GM19324 (cell line): ENCODE results near the gene IFNE.
"Not testable (repeated sequence)": the region's sequence is repeated elsewhere in the genome, so short reads cannot be mapped to it uniquely, and the experiment has no call there.

Source experiments
- ATAC-seq: cut with Tn5 transposase; IDR thresholded peaks from one replicate; pipeline ENCODE4 v1.9.1; 2021; ENCODE audit warnings: mild to moderate bottlenecking, moderate library complexity; ENCODE audit not compliant: unreplicated experiment, low FRiP score

Gene IFNE

DNA sequence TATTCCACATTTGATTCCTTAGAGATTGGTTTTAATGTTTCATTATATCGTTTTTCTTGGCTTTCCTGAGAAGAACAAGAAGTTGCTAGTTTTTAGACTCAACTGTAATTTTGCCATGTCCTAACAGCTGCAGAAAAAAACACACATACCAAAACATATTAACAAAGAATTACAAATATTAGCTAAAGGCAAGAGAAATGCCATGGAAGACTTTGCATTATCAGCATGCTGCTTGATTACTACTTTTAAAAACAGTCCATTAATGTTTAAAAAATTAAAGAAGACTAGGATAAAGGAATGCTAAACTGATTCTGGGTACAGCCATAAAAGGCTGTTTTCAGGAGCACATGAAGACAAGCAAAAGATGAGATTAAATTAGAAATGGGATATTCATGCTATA is 20.5 kb upstream of the IFNE start:
- no peak for ATAC-seq

DNA sequence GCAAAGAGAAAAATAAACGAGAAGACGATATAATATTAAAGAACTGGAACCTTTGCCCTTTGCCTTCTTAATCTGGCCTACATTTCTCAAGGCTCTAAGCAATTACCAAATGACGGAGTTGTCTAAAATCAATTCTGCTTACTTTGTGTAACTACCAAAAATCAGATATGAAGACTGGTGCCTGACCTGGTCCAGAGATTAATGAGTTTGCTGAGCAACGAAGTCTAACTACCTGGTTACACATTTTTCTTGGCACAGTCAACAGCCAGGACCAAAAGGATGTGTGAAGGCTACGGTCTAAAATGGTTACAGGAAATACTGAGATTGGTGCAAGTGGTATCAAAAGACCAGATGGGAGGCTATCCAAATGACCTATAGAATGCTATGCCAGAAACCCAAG is 17.8 kb upstream of the IFNE start:
- ATAC-seq: no peak

DNA sequence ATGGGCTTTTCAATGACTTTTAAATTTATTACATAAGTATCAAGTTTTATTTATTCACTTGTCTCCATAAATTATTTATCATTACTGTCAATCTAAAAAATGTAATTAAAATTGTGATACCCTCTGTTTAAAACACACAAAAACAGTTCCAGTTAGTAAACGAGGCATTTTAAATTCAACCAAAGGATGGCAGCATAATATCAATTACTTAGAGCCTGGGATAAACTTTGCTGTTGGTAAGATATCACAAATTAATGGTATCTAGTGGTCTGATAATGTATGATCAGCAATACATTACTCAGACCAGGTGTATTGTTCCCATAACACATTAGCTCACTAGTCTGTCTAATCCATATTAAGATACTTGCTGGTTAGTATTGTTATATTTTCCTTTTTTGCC is 9.6 kb upstream of the IFNE start:
- no peak for ATAC-seq

DNA sequence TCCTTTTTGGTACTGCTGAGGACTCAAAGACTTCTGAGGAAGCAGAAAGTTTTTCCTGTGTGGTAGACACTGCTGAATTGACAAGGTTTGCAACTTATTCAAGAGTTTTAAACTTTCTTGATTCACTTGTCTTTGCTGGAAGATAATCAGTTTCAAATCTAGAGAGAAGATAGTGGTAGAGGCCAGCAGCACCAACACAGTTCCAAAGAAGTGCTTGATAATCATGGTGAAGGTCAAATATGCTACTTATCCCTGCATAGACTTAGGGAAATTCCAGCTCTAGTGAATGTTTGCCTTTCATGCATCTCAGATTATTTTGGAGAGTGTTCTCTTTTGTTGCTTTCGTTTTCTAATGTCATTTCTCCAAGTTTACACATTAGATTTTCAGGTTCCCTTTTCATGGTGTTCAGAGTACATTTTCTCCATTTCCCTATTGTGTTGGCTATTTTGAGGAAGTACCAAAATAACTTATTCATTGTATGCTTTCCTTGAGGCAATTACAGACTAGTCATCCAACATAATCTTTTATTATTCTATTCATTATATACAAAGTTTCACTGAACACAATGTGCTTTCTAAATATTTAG is 550 bp downstream of the IFNE start:
- no peak for ATAC-seq

DNA sequence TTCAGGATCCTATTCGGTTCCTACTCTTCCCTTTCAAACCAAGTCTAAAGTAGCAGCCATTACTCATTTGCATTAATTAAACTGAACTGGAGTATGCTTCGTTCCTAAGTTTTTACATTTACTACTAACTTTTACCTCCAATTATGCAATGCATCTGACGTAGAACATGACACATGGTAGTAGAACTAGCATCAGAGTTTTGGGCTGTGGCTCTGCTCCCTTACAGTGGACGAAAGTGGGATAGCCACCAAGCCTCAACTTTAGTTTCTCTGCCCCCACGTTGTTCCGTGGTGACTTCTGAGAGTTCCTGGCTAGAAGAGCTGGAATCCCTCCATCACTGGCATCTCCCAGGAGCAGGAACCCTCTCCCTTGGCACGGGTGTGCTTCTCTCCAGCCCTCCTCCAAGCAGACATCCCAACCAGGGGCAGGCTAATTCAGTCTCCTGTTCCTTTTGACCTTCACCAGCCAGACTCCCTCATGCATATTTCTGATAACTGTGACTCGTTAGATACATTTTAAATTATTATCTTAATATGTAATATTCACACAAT is 2.9 kb downstream of the IFNE start:
- no peak for ATAC-seq

DNA sequence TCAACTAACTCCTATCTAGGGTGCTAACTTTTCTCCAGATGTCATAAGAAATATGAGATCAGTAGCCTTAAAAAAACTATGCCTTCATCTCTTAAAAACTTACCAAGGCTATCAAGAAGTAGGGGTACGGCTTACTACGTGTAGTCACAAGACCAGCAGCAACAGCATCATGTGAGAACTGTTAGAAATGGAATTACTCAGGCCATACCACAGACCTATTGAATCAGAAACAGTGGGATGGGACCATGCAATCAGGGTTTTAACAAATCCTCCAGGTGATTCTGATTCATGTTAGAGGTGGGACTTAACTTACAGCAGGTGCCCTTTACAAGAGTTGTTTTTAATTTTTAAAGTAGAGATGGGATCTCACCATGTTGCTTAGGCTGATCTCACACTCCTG is 4.6 kb downstream of the IFNE start:
- no peak for ATAC-seq

DNA sequence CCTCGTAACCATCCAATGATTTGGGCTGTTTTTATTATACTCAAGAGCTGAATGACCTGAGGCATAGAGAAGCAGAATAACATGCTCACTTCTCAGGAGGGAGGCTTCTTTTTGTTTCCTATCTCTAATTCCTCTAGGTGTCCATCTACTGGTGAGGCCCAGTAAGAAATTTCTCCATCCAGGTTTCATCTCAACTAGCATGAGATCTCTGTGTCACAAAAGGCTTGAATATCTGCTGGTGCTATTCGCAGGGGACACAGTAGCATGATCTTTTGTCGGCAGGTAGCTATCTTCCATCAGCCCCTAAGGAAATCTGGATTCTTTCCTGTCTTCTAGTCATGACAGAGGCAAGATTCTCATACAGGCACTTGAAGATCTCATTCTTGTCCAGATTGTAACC is 8.9 kb downstream of the IFNE start:
- no peak for ATAC-seq

DNA sequence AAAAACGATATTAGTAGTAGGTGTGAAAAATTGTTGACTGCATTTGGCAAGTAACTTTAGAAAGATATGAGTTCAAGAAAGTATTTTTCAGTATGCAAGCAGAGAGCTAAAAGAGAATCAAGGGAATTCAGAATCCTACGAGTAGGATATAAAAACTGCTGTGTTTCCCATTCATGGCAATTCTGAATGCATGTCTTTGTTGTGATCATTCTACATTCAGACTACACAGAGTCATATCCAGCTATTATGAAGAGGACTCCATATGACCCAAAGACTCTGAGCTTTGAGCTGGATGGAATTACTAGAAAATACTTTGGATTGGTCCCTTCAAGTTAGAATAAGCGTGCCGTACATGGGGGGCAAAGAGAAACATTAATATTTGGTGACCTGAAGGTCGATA is 12.0 kb downstream of the IFNE start:
- no peak for ATAC-seq

DNA sequence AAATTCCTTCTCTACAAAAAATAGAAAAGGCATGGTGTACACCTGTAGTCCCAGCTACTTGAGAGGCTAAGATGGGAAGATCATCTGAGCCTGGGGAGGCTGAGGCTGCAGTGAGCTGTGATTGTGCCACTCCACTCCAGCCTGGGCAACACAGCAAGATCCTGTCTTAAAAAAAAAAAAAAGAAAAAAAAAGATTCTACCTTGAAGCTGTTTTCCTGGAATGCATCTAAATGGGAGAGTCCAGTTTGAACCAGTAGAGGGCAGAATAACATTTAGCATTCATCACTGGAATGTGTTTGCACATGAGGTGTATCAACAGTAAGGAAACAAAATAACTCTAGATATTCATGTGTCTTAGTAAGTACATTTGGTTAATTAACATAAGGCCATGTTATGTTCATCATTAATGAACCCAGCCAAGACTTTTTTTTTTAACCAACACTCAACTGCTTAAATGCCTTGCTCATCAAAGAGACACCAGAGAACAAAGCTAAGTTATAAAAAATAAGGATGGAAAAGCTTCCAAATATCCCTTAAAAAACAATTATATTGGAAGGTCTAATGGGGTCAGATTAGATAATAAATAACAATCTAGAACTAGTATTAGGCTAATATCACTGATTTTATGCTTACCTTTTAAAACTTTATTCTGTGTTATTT is 16.1 kb downstream of the IFNE start:
- ATAC-seq: peak; percentile 53

DNA sequence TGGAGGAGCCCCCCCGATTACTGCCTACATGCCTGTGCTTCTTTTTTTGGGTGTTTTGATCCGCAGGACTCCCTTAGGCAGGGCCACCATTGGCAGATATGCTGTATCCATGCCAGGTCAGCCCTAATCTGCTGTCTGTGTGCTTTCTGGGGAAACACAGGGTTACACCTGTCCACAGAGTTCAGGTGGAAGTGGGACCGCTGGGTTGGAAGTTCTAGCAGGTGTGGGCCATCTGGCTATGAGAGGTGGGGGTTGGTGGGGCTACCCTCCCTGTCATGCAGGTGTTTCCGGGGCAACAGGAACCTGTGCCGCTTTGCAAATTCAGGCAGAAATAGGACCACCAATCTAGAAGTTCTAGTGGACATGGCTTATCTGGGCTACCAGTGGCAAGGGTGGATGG is 17.0 kb downstream of the IFNE start:
- no peak for ATAC-seq

DNA sequence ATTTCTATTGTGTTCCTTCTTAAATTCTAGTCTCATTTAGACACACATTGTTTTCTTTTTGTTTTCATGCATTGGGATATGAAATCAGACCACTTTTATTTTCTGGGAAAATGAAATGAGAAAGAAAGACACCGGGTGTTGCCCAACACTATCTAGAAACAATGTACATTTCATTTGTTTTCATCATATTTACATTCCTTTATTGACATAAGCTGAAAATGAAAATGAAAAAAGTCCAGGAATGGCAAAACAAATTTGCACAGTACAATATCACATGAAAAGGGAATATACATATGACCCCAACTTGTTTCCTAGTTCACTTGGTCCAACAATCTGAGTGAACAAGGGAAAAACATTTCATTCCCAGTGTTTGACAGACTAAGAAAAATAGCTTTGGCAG is 20.7 kb downstream of the IFNE start:
- no peak for ATAC-seq

DNA sequence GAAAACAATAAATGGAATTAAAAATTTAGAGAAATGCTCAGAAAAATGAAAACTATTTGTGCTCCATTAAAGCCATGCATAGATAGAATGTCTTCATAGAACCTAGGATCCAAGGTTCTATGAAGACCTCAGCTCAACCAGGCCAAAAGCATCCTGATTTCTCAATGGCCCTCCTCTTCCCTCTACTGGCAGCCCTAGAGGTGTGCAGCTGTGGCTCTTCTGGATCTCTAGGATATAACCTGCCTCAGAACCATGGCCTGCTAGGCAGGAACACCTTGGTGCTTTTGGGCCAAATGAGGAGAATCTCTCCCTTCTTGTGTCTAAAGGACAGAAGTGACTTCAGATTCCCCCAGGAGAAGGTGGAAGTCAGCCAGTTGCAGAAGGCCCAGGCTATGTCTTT is 26.8 kb downstream of the IFNE start:
- ATAC-seq: no peak

DNA sequence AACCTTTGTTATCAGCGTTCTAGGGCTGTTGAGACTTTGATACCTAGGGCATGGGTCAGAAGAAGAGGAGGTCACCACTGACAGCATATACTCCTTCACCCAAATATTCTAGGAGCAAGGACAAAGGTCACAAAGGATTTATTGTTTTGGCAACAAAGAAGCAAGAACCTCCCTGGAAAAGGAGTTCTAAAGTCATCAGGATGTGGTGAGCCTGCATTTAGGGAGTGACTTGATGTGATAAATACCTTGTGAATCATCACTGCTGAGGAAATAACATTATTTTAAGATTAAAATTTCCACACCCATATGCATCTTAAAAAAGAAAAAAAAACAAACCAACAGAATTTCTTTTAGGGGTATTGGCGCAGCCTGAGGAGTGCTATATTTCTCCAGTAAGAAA is 28.0 kb downstream of the IFNE start:
- no peak for ATAC-seq

DNA sequence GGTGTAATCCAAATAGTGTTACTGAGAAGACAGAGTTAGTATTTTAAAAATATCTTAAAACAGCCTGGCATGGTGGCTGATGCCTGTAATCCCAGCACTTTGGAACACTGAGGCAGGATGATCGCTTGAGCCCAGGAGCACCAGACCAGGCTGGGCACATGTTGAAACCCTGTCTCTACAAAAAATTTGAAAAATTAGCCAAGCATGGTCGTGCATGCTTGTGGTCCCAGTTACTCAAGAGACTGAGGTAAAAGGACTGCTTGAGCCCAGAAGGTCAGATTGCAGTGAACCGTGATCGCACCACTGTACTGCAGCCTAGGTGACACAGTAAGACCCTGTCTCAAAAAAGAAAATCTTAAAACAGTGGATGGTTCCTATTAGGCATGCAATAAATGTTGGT is 29.4 kb downstream of the IFNE start:
- no peak for ATAC-seq

DNA sequence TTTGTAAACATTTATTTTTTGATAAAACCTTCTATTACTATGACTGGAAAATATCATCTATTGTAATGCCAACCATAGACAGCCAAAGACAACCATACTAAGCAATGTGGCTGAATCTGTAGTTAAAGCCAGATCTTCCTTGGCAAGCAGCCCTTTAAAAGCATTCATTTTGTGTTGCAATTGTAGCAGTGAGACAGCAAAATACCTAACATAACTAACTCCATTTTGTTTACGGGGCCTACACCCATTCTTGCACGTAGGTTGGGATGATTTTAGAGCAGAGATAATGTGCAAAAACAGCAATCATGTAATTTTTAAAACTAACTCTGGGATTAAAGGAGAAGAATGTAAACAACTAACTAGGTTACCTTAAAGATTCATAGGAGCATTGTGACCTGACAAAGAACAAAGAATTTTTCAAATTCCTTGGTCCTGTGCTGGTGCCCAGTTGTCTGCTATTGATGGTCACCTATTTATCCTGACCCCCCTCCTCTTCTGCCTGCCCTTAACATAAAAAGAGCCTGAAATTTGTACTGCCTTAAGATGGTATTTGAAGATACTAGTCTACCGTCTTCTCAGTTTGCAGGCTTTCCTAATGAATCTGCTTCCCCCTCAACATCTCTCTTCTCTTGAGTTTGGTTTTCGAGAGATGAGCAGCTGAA is 31.2 kb downstream of the IFNE start:
- no peak for ATAC-seq

DNA sequence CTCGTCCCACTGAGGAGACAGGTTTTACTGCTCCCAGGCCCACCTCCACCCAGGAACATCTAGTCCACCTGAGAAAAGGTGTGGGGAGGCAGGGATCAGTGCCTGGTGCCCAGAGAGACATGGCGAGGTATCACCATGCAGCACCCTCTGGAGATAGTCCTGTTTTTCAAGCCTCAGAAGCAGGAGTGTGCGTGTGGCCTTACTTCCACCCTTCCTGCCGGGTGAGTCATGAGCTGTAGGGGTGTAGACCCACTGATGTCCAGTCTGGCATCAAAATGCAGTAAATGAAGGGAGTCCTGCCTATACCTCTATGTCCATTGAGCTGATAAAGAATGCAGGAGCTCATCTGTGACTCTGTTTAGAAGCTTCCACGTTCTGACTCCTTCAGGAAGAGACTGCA is 32.8 kb downstream of the IFNE start:
- not testable (repeated sequence) for ATAC-seq

DNA sequence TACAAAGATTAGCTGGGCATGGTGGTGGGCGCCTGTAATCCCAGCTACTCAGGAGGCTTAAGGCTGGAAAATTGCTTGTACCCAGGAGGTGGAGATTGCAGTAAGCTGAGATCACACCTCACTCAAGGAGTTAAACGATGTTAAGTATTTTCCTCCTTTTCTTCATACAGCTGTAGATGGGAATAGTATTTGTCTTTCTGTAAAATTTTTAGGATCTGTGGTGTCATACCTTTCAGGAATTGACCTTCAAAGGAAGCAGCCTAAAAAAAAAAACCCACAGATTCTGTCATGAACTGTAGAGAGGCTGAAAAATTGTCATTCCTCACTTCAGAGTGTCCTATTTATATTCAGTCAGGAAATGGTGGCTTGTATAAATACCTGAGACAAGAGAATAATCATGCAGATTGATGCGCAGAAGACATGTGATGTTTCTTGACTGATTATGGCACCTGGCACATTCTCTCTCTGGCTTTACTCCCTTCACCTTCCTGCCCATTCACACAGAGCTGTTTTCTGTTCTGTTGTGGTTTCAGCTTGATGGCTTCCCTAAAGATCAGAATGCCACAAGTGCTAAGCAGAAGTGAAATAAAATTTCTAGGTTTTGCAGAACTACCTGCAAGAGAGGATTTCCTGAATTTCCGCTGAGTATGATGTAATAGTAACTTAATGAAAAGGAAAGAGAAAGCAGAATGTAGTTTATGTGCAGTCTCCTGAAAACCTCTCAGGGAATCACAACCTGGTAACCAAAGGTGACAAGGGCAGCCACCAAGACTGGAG is 38.1 kb downstream of the IFNE start:
- peak; percentile 93 for ATAC-seq

DNA sequence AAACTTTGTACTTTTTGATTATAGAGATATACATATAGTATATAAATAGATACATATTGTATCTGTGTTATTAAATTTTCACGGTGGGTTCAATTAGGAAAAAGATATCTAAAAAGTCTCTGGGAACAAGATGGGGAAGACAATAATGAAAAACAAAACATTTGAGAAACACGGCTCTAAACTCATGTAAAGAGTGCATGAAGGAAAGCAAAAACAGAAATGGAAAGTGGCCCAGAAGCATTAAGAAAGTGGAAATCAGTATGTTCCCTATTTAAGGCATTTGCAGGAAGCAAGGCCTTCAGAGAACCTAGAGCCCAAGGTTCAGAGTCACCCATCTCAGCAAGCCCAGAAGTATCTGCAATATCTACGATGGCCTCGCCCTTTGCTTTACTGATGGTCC is 42.0 kb downstream of the IFNE start, which contains the start of gene IFNA1:
IFNA1 (plus strand) TSS at position 301 of the 400 bp plus-strand sequence; CDS start at position 370, 69 bp downstream.
- no peak for ATAC-seq

DNA sequence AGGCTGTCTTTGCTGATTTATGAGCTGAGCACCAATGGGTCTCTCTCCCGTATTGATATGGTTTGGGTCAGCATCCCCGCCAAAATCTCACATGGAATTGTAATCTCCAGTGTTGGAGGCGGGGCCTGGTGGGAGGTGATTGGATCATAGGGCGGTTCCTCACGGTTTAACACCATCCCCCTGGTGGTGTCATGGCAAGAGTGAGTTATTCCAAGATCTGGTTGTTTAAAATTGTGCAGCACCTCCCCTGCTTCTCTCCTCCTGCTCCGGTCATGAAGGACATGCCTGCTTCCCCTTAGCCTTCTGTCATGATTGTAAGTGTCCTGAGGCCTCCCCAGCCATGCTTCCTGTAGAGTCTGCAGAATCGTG is 47.1 kb downstream of the IFNE start:
- not testable (repeated sequence) for ATAC-seq

DNA sequence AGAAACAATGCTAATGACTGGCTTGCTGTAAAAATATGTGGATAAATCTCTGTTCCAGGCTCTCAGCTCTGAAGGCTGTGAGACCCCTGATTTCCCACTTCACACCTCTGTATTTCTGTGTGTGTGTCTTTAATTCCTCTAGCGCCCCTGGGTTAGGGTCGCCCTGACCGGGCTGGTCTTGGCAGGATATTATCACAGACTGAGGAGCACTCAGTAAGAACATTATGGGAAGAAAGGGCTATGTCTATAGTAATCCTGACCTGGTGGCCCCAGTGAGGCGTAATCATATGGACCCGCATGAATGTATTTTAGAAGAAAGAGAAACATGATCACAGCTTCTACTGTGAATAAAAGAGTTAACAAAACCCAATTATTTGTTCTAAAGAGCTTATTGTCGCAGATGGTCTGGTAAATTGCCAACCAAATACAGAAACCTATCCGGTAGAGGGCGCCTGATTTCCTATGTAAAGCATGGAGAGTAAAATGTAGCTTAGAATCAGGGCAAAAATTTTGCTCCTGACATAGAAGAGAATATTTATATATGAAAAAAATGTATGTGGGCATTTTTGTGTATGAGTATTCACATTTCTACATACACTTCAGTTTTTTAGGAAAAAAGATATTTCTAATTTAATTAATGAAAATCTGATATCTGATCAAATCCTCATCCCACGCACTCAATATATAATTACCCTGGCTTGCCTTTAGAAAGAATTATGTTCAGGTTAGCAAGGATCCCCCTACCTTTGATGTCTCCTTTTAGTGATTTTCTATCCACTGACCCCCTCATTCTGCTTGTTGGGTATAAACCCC is 47.7 kb downstream of the IFNE start:
- ATAC-seq: no peak
